ENCODE data around the gene SPRYD3.
A peak's percentile ranks its signal among the peaks of the same experiment; 100 is the strongest.

Gene SPRYD3

GRCh38 chr12:53078425-53079225, 565 bp downstream of the SPRYD3 start:
- no peak for DNase-seq (ENCODE audit: low read depth)

GRCh38 chr12:53077030-53077429, 2.2 kb downstream of the SPRYD3 start:
- DNase-seq (ENCODE audit: low read depth), result no peak

- no peak for DNase-seq (ENCODE audit: low read depth)
These were observed 2.7 kb downstream of the SPRYD3 start for GRCh38 chr12:53076461-53076860.

GRCh38 chr12:53074999-53075370, 4.2 kb downstream of the SPRYD3 start:
- DNase-seq (ENCODE audit: low read depth), result no peak

GRCh38 chr12:53074283-53074998, 4.7 kb downstream of the SPRYD3 start:
- DNase-seq (ENCODE audit: low read depth), result peak; percentile 0

GRCh38 chr12:53073881-53074280, 5.3 kb downstream of the SPRYD3 start:
- DNase-seq (ENCODE audit: low read depth), result peak; percentile 0

- DNase-seq (ENCODE audit: low read depth), result peak; percentile 62
These were observed 7.3 kb downstream of the SPRYD3 start for GRCh38 chr12:53071591-53072551.

GRCh38 chr12:53070877-53071492, 8.2 kb downstream of the SPRYD3 start:
- DNase-seq (ENCODE audit: low read depth), result peak; percentile 5

- DNase-seq (ENCODE audit: low read depth), result peak; percentile 1
These were observed 9.4 kb downstream of the SPRYD3 start for GRCh38 chr12:53069621-53070410.

GRCh38 chr12:53068811-53069585, 10.2 kb downstream of the SPRYD3 start:
- DNase-seq (ENCODE audit: low read depth), result peak; percentile 13

- DNase-seq (ENCODE audit: low read depth), result no peak
These were observed 11.0 kb downstream of the SPRYD3 start for GRCh38 chr12:53067993-53068770.

GRCh38 chr12:53067074-53067992, 11.9 kb downstream of the SPRYD3 start:
- DNase-seq (ENCODE audit: low read depth), result peak; percentile 34

- DNase-seq (ENCODE audit: low read depth), result peak; percentile 76
These were observed 12.9 kb downstream of the SPRYD3 start for GRCh38 chr12:53065975-53066931.

- peak; percentile 21 for DNase-seq (ENCODE audit: low read depth)
These were observed 13.7 kb downstream of the SPRYD3 start for GRCh38 chr12:53065470-53065869.

GRCh38 chr12:53064613-53065436, 14.4 kb downstream of the SPRYD3 start:
- DNase-seq (ENCODE audit: low read depth), result peak; percentile 6

Data from fibroblast of gingiva (primary cell).